GM21390 (cell line): ENCODE measurements around the gene SLC39A11.

Experiments used
- ATAC-seq: cut with Tn5 transposase; IDR thresholded peaks from one replicate; pipeline ENCODE4 v1.9.1; 2021; ENCODE audit not compliant: unreplicated experiment

The SLC39A11 gene

GRCh38 chr17:72702136-72702735 lies 390.3 kb downstream of the SLC39A11 start:
- no peak for ATAC-seq

- no peak for ATAC-seq
Measured at GRCh38 chr17:72700226-72700625, 392.3 kb downstream of the SLC39A11 start.

- no peak for ATAC-seq
Measured at GRCh38 chr17:72699545-72699944, 392.9 kb downstream of the SLC39A11 start.

- no peak for ATAC-seq
Measured at GRCh38 chr17:72697602-72698146, 394.8 kb downstream of the SLC39A11 start.

GRCh38 chr17:72696721-72697120 lies 395.8 kb downstream of the SLC39A11 start:
- ATAC-seq, result no peak

DNA sequence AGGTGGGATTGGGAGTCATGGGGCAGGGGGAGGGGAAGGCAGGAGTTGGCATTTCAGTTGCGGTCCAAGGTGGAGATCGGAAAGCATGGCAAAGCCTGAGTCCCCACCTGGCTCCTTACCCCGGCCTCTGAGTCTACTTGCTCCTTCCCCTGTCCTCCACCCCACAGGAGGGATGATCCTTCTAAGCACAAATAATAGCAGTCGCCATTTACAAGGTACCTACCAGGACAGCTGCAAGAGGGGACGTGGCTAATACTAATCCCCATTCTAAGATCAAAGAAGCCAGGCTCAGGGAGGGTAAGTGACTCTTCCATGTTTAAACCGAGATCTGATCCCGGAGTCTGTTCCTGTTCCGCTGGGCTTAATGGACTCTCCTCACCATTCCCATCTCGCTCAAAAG lies 396.3 kb downstream of the SLC39A11 start:
- ATAC-seq, result no peak

- ATAC-seq, result no peak
Measured at GRCh38 chr17:72693956-72694355, 398.5 kb downstream of the SLC39A11 start.

- no peak for ATAC-seq
Measured at GRCh38 chr17:72693151-72693878, 399.2 kb downstream of the SLC39A11 start.

DNA sequence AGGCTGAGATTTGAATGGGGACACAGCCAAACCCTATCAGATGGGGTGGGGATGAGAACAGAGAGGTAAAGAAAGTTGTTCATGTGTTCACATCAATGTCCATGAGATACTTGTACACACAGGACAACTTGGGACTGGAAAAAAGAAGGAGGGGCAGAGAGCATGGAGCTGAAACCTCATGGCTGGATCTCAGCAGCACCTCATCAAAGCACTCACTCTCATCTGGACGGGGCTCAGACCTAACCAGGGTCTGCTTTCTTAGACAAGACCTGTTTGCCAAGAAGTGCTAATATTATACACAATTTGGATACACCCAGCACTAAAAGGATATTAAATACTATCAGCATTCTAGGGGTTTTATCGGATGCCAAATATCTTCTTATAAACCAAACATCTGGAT lies 399.8 kb downstream of the SLC39A11 start:
- ATAC-seq, result no peak

DNA sequence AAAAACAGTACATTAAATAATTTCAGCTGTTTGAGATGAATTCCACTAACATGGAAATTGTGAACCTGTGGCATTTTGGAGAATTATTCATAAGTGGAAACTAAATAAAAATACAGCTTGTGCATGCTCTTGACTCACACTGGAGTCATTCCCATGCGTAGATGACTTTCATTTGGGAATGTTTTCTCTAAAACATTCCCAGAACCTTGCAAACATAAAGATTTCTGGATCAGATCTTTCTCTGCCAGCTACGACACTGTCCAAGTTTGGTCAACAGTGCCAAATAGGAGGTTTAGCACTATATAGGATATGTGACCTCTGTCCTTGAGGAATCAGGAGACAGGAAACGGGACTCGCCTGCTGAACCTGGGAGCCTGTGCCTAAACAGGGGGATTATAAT lies 400.9 kb downstream of the SLC39A11 start:
- no peak for ATAC-seq

- no peak for ATAC-seq
Measured at GRCh38 chr17:72691017-72691416, 401.5 kb downstream of the SLC39A11 start.

DNA sequence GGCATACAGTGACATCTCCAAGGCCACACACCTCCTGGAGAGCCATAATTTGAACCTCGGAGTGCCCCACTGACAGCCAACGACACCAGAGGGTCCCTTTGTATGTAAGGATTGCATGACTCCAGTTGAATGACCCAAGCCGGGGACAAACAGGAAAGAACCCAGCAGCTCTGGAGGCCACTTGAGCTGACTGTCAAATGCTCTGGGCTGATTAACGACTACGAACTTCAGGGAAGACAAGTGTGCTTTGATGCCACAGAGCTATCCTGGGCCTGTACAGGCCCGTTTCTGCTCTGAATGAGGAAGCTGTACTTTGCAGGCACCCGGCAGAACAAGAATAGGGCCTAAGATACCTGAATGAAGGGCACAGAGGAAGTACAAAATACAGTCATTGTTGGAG lies 404.6 kb downstream of the SLC39A11 start:
- no peak for ATAC-seq

DNA sequence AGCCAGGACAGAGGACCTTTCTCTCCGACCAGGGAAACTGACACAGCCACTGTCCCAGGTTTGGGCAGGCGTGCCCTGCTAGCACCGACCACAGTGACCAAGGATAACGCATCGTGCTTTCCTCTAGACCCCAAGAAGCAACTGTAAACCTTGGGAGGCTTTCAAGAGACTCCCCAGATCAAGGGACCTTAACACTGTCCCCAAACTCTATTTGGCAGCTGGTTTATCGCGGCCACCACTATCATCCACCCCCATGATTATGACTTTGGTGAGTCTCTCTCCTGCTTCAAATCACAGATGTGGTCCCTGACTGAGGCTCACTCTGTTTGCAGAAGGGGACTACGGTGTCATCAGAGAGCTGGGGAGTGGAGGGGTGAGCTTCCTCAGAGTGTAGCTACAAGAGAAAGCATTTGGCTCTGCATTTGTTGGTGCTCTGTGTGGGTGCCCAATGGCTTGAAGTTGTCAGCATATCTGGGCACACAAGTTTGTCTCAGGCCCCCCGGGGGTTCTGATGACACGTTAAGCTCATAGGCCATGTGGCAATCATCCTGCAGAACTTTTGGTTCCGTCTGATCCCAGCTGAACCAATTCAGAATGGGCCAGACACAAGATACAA lies 408.0 kb downstream of the SLC39A11 start:
- no peak for ATAC-seq

- ATAC-seq, result no peak
Measured at GRCh38 chr17:72683506-72684404, 408.7 kb downstream of the SLC39A11 start.

DNA sequence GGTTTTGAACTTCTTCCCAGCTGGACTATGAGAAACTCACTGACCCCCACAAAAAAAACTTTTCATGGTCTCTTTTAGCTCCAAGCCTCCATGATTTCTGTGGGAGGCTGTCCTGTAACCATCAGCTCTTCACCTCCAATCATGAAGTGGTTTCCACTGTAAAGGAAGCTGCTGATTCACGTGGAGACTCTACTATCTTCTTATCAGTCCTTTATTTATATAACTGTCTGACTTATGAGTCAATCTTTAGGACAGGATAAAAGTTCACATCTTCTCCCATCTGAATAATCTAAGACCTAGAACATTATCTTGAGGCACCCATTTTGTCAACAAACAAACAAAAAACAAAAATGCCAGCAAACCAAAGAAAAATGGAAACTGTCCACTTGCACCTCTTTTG lies 409.9 kb downstream of the SLC39A11 start:
- no peak for ATAC-seq

- no peak for ATAC-seq
Measured at GRCh38 chr17:72681844-72682243, 410.6 kb downstream of the SLC39A11 start.

DNA sequence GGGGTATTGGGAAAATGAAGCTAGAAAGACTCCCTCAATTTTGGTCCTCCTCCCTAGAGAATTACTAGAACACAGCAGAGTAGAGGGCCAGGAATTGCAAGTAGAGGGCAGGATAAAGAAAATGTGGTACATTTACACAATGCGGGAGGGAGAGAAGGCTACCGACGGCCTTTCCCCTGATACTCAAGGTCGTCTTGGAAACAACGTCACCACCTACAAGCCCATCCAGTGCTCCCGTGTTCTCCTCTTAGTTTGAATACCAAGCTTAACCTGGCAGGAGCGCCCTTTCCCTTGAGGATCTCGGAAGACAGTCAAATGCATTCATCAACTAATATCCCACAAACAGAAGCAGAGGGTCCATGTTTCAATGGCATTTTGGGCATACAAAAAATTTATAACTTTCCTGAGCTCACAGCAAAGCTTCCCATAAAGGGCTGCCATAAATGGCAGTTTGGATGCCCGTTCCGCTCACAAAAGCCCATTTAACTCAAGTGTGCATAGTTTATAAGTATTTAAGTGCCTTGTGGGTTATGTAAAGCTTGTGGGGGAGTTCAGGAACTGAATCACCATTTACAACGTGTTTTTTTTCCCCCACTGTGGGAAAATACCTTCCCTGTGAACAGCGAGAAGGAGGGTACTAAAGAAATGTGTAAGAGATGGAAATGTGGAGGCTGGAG lies 414.6 kb downstream of the SLC39A11 start:
- no peak for ATAC-seq

GRCh38 chr17:72677108-72677507 lies 415.4 kb downstream of the SLC39A11 start:
- ATAC-seq, result no peak

GRCh38 chr17:72672729-72673128 lies 419.8 kb downstream of the SLC39A11 start:
- no peak for ATAC-seq

DNA sequence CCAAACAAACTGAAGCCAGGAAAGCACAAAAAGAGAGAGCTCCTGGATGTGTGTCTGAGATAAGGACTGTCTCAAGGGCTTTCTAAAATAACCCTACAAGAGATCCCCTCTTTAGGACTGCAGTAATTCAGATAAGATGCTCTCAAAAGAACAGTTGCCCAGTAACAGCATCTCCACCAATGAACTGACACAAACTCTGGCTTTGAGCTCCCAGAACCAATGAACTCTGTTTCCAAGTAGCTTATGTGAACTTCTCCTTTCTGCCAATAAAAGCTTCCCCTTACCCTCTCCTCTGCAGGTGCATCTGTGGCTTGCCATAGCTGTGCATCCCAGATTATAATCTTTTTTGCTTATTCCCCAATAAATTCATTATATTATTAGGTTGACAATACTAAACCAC lies 421.5 kb downstream of the SLC39A11 start:
- no peak for ATAC-seq
